ENCODE measurements around the gene KIF26A. TPM values are rescaled to one million over a fixed set of nuclear protein-coding genes. Genes with fewer than 3 reads are reported as not detected.

KIF26A gene
- total RNA-seq, 1 experiment from 2014 or later, result 61.0 TPM

- H3K4me3 ChIP-seq (ENCODE audit: insufficient read depth, low read depth, low read length), result peak overlapping the region; percentile 70
Measured at GRCh38 chr14:104139460-104140212, 1.2 kb downstream of the KIF26A start.

GRCh38 chr14:104140213-104140462, 1.8 kb downstream of the KIF26A start:
- DNase-seq, result no peak
- Histone ChIP-seq H3K36me3 (replicated peaks; ENCODE audit: control insufficient read depth, insufficient read depth, low read length) (no peaks in the 10 kb centered on the region; the same call in none of the 2 replicates), H3K4me3 (ENCODE audit: insufficient read depth, low read depth, low read length) (no peak overlapping the region), H3K27me3 (ENCODE audit: control insufficient read depth, insufficient read depth, low read length) (peaks cover 30% of the 10 kb centered on the region)

More at GRCh38 chr14:104139460-104140212, 1.2 kb downstream of the KIF26A start:
- peak; percentile 85 for DNase-seq
- Histone ChIP-seq H3K36me3 (replicated peaks; ENCODE audit: control insufficient read depth, insufficient read depth, low read length) (no peaks in the 10 kb centered on the region; the same call in none of the 2 replicates), H3K27me3 (ENCODE audit: control insufficient read depth, insufficient read depth, low read length) (peaks cover 31% of the 10 kb centered on the region)

- peak; percentile 61 for DNase-seq
- Histone ChIP-seq H3K4me3 (ENCODE audit: insufficient read depth, low read depth, low read length) (no peak overlapping the region), H3K27me3 (ENCODE audit: control insufficient read depth, insufficient read depth, low read length) (peaks cover 25% of the 10 kb centered on the region), H3K36me3 (replicated peaks; ENCODE audit: control insufficient read depth, insufficient read depth, low read length) (no peaks in the 10 kb centered on the region; the same call in none of the 2 replicates)
Measured at GRCh38 chr14:104140463-104141331, 2.3 kb downstream of the KIF26A start.

- Histone ChIP-seq H3K36me3 (replicated peaks; ENCODE audit: control insufficient read depth, insufficient read depth, low read length) (no peaks in the 10 kb centered on the region; the same call in none of the 2 replicates), H3K27me3 (ENCODE audit: control insufficient read depth, insufficient read depth, low read length) (peaks cover 17% of the 10 kb centered on the region), H3K4me3 (ENCODE audit: insufficient read depth, low read depth, low read length) (no peak overlapping the region)
- DNase-seq, result peak; percentile 41
Measured at GRCh38 chr14:104141621-104142091, 3.3 kb downstream of the KIF26A start.

GRCh38 chr14:104142136-104142945, 4.0 kb downstream of the KIF26A start:
- peaks cover 10% of the 10 kb centered on the region for H3K27me3 ChIP-seq (ENCODE audit: control insufficient read depth, insufficient read depth, low read length)
- H3K36me3 ChIP-seq (replicated peaks; ENCODE audit: control insufficient read depth, insufficient read depth, low read length), result no peaks in the 10 kb centered on the region; the same call in none of the 2 replicates
- peak; percentile 41 for DNase-seq
- H3K4me3 ChIP-seq (ENCODE audit: insufficient read depth, low read depth, low read length), result no peak overlapping the region

- H3K4me3 ChIP-seq (ENCODE audit: insufficient read depth, low read depth, low read length), result no peak overlapping the region
- peaks cover 5% of the 10 kb centered on the region for H3K27me3 ChIP-seq (ENCODE audit: control insufficient read depth, insufficient read depth, low read length)
- no peaks in the 10 kb centered on the region; the same call in none of the 2 replicates for H3K36me3 ChIP-seq (replicated peaks; ENCODE audit: control insufficient read depth, insufficient read depth, low read length)
- DNase-seq, result peak; percentile 46
Measured at GRCh38 chr14:104142946-104143470, 4.6 kb downstream of the KIF26A start.

GRCh38 chr14:104143521-104144452, 5.4 kb downstream of the KIF26A start:
- Histone ChIP-seq H3K4me3 (ENCODE audit: insufficient read depth, low read depth, low read length) (no peak overlapping the region), H3K36me3 (replicated peaks; ENCODE audit: control insufficient read depth, insufficient read depth, low read length) (no peaks in the 10 kb centered on the region; the same call in none of the 2 replicates), H3K27me3 (ENCODE audit: control insufficient read depth, insufficient read depth, low read length) (peaks cover 3% of the 10 kb centered on the region)
- peak; percentile 59 for DNase-seq

GRCh38 chr14:104144453-104144790, 6.0 kb downstream of the KIF26A start:
- DNase-seq, result no peak
- Histone ChIP-seq H3K27me3 (ENCODE audit: control insufficient read depth, insufficient read depth, low read length) (no peaks in the 10 kb centered on the region), H3K36me3 (replicated peaks; ENCODE audit: control insufficient read depth, insufficient read depth, low read length) (no peaks in the 10 kb centered on the region; the same call in none of the 2 replicates), H3K4me3 (ENCODE audit: insufficient read depth, low read depth, low read length) (no peak overlapping the region)

GRCh38 chr14:104144911-104145825, 6.8 kb downstream of the KIF26A start:
- Histone ChIP-seq H3K36me3 (replicated peaks; ENCODE audit: control insufficient read depth, insufficient read depth, low read length) (no peaks in the 10 kb centered on the region; the same call in none of the 2 replicates), H3K4me3 (ENCODE audit: insufficient read depth, low read depth, low read length) (no peak overlapping the region), H3K27me3 (ENCODE audit: control insufficient read depth, insufficient read depth, low read length) (no peaks in the 10 kb centered on the region)
- DNase-seq, result peak; percentile 65

GRCh38 chr14:104145826-104146601, 7.6 kb downstream of the KIF26A start:
- Histone ChIP-seq H3K4me3 (ENCODE audit: insufficient read depth, low read depth, low read length) (no peak overlapping the region), H3K36me3 (replicated peaks; ENCODE audit: control insufficient read depth, insufficient read depth, low read length) (no peaks in the 10 kb centered on the region; the same call in none of the 2 replicates), H3K27me3 (ENCODE audit: control insufficient read depth, insufficient read depth, low read length) (no peaks in the 10 kb centered on the region)
- DNase-seq, result peak; percentile 66

- Histone ChIP-seq H3K27me3 (ENCODE audit: control insufficient read depth, insufficient read depth, low read length) (no peaks in the 10 kb centered on the region), H3K4me3 (ENCODE audit: insufficient read depth, low read depth, low read length) (no peak overlapping the region), H3K36me3 (replicated peaks; ENCODE audit: control insufficient read depth, insufficient read depth, low read length) (no peaks in the 10 kb centered on the region; the same call in none of the 2 replicates)
- peak; percentile 66 for DNase-seq
Measured at GRCh38 chr14:104146651-104147345, 8.4 kb downstream of the KIF26A start.
